ENCODE data around the gene MYH9.

DNA sequence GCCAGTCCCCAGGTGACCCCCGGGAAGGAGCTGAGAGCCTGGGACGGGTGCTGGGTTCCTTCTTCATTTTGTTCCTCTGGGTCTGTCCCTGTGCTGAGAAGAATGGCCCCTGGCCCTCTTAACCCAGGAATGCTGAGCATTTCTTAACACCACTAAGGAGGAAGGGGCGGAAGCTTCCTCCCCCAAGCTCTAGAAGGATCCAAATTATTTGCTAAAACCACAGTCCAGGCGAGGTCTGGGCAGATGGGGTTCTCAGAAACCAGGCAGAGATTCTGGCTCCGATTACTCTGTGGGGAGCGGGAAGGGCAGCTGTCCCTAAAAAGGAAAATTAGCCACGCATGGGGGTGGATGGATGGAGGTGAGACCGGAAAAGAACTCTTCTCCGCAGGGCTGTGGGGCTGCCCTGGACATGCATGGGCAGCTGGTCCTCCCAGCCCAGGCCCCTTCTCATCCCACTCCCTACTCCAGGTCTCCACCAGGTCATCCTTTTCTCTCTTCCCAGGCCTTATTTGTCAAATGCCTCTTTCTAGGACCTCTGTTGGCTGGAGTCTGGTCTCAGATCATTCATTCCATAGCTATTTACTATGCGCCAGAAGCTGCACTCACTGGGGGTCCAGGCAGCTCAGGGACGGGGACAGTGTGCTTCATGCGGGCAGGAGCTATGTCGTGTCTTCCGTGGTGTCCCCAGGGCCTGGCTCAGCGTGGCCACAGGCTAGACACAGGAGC, 45.0 kb upstream of the MYH9 start:
- TF ChIP-seq NFRKB (IDR thresholded peaks at IDR 0.05) (no peak), SP1 (IDR thresholded peaks at IDR 0.05) (no peak), FOXA1 (IDR thresholded peaks at IDR 0.05) (no peak), ELF4 (IDR thresholded peaks at IDR 0.05) (no peak), FOXM1 (IDR thresholded peaks at IDR 0.05; ENCODE audit: borderline replicate concordance) (no peak)

Data from HEK293T (cell line).